ENCODE measurements around the gene CPAMD8.

DNA sequence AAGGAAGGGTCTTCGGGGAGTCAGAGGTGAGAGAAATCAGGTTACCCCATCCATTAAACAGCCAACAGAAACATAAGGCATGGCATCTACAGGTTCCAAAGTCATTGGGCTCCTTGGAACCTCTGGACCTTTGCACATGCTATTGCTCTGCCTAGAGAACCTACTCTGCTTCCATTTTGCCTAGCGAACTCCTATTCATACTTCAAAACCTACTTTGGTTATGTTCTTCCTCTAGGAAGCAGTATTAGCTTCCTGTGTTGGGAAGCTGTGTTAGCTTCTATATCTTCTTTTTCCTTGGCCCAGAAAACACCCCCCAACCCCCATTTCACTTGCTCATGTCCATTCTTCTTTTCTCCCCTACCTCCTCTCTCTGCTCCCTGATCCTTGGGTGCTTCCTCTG is 98.3 kb downstream of the CPAMD8 start:
- TF ChIP-seq, protein P1, sequence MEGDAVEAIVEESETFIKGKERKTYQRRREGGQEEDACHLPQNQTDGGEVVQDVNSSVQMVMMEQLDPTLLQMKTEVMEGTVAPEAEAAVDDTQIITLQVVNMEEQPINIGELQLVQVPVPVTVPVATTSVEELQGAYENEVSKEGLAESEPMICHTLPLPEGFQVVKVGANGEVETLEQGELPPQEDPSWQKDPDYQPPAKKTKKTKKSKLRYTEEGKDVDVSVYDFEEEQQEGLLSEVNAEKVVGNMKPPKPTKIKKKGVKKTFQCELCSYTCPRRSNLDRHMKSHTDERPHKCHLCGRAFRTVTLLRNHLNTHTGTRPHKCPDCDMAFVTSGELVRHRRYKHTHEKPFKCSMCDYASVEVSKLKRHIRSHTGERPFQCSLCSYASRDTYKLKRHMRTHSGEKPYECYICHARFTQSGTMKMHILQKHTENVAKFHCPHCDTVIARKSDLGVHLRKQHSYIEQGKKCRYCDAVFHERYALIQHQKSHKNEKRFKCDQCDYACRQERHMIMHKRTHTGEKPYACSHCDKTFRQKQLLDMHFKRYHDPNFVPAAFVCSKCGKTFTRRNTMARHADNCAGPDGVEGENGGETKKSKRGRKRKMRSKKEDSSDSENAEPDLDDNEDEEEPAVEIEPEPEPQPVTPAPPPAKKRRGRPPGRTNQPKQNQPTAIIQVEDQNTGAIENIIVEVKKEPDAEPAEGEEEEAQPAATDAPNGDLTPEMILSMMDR (IDR thresholded peaks at IDR 0.05): no peak
- TF ChIP-seq POLR2AphosphoS5 (IDR thresholded peaks at IDR 0.05): no peak
